ENCODE measurements around the gene FUBP1. TPM values are rescaled to one million over a fixed set of nuclear protein-coding genes. Genes with fewer than 3 reads are reported as not detected.
"Not testable (repeated sequence)": the region's sequence is repeated elsewhere in the genome, so short reads cannot be mapped to it uniquely, and the experiment has no call there.

Gene FUBP1
- total and polyA plus RNA-seq, 3 donors from 2014 or later = 83.7 to 160 (median 141) TPM

DNA sequence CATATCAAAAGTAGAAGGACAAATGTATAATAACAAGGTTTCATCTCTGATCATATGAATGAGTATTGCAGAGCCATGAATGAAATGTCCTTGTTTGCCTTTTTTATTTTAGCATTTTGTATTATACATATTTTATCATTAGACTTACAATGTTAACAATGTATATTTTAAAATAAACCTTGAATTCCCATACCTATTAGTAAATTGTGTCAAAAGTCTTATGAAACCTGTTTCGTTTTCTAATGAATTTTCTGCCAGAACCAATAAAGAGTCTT is 26.5 kb upstream of the FUBP1 start:
- Histone ChIP-seq H3K4me1 (peaks cover 8% of the 10 kb centered on the region), H3K27ac (peak overlapping the region; percentile 96), H3K27me3 (no peaks in the 10 kb centered on the region), H3K36me3 (ENCODE audit: low read depth, missing control alignments) (no peaks in the 10 kb centered on the region), H3K4me3 (peak overlapping the region; percentile 47 to 72), H3K9me3 (no peaks in the 10 kb centered on the region)
- DNase-seq = no peak
- TF ChIP-seq, protein P1, sequence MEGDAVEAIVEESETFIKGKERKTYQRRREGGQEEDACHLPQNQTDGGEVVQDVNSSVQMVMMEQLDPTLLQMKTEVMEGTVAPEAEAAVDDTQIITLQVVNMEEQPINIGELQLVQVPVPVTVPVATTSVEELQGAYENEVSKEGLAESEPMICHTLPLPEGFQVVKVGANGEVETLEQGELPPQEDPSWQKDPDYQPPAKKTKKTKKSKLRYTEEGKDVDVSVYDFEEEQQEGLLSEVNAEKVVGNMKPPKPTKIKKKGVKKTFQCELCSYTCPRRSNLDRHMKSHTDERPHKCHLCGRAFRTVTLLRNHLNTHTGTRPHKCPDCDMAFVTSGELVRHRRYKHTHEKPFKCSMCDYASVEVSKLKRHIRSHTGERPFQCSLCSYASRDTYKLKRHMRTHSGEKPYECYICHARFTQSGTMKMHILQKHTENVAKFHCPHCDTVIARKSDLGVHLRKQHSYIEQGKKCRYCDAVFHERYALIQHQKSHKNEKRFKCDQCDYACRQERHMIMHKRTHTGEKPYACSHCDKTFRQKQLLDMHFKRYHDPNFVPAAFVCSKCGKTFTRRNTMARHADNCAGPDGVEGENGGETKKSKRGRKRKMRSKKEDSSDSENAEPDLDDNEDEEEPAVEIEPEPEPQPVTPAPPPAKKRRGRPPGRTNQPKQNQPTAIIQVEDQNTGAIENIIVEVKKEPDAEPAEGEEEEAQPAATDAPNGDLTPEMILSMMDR (IDR thresholded peaks at IDR 0.05) = no peak
- TF ChIP-seq POLR2A (IDR thresholded peaks at IDR 0.05) = no peak
- intact Hi-C loops (cut with DNase I; ENCODE audit: low total_unique reads) = no loop called here
- 18 to 22% methylated on average over 1 of the region's 1 CpG for WGBS, 2 donors

DNA sequence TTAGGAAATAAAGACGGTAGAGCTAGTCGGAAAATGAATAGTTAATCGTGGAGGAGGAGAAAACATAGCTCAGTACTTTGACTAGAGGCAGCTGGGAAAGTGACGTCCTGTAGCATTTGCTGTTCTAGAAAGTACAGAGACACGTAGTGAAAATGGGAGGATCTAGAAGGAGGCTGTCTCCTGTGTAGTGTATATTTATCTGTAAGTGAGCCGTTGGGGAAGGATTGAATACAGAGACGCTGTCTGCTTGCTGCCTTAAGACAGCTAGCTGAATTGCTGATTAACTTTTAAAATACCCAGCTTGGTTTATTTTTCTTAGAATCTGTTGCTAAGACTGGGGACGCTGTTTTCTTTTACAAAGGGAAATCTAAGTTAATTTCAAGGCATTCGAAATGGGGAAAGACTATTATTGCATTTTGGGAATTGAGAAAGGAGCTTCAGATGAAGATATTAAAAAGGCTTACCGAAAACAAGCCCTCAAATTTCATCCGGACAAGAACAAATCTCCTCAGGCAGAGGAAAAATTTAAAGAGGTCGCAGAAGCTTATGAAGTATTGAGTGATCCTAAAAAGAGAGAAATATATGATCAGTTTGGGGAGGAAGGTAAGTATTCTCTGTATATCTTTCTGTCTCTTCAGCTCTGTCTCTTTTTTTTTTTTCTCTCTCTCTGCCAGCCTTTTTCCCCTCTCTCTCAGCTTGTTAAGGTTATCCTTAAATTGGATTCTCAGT is 26.0 kb upstream of the FUBP1 start, which contains the start of gene DNAJB4:
Gene DNAJB4 (plus strand): TSS at position 221 of the 729 bp plus-strand sequence. CDS start 172 bp downstream, at position 393.
- 14 to 15% methylated on average over 12 of the region's 12 CpGs for WGBS, 2 donors
- Histone ChIP-seq H3K9me3 (no peaks in the 10 kb centered on the region), H3K27ac (peak within 1 kb of the TSS; percentile 96), H3K27me3 (no peaks in the 10 kb centered on the region), H3K4me3 (peak within 1 kb of the TSS; percentile 47 to 72), H3K36me3 (ENCODE audit: low read depth, missing control alignments) (no peaks in the 10 kb centered on the region), H3K4me1 (peaks cover 8% of the 10 kb centered on the region)
- TF ChIP-seq, protein P1 (IDR thresholded peaks at IDR 0.05) = no peak
- TF ChIP-seq POLR2A (IDR thresholded peaks at IDR 0.05) = peak; percentile 97
- intact Hi-C loops (cut with DNase I; ENCODE audit: low total_unique reads) = no loop called here
- peak; percentile 95 for DNase-seq

DNA sequence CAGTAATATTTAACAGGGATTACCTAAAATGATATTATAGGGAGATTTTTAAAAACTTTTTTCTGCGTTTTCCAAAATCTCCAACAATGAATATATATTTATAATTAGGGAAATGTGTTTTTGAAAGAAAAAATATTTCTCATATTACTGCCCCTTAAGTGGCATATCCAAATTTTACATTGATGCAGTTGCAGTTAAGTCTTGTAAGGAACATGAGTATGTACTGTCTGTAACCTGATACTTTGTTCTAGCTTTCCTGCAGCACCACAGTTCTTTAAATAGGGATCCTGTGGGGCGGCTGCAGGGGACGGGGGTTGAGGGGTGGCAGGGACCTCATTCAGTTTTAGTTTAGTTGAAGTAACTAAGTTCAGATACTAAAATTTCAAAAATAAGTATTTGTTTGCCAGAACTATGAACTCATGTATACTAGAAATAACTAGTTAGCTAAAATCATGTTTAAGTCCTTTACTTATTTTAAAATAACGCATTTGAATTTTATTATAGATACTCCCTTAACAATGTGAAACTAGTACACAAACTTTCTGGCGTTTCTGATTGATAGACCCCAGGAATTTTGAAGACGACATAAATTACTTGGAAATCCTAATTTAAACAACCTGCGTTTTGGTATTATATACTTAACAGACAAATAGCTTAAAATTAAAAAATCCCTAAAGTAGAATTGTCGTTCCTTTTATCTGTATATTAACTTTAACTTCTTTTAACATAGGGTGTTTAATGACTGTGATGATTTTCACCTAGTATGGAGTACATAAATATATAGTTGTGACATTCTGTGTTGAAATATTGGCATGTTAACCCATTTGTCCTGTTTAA is 25.2 kb upstream of the FUBP1 start:
- no peaks in the 10 kb centered on the region for H3K27me3 ChIP-seq
- H3K27ac ChIP-seq = peak overlapping the region; percentile 96
- 19 to 21% methylated on average over 8 of the region's 8 CpGs for WGBS, 2 donors
- peak overlapping the region; percentile 47 to 72 for H3K4me3 ChIP-seq
- H3K36me3 ChIP-seq (ENCODE audit: low read depth, missing control alignments) = no peaks in the 10 kb centered on the region
- H3K4me1 ChIP-seq = peaks cover 8% of the 10 kb centered on the region
- DNase-seq = peak; percentile 60
- H3K9me3 ChIP-seq = no peaks in the 10 kb centered on the region
- intact Hi-C loops (cut with DNase I; ENCODE audit: low total_unique reads) = no loop called here
- no peak for TF ChIP-seq POLR2A (IDR thresholded peaks at IDR 0.05)
- TF ChIP-seq, protein P1 (IDR thresholded peaks at IDR 0.05) = no peak

DNA sequence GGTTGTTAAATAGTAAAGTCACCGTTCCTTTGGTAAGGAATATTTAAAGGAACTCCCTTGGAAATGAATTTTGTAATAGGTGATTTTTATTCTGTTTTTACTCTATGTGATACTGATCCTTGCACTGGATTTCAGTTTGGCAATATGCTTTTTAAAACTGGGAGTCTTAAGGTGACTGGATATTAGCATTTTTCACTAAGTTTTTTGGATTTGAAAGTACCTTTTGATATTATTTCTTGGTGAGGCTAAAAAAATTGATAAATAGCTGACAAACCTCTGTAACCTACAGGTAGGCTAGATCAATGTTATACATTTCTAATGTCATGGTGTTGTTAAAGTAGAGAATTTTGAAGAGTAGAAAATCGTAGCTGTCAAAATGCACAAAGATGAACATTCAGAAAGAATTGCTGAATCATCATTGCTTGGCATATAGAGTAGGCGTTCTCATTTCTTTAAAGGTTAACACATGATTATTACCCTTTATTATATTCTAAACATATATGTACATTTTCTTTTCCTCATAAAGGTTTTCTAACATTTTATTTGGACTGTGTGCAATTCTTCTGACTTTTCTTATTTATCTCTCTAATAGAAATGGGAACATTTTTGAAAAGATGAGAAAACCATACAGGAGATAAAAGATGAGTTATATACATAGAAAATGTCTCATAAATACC is 24.3 kb upstream of the FUBP1 start:
- no peak for TF ChIP-seq POLR2A (IDR thresholded peaks at IDR 0.05)
- TF ChIP-seq, protein P1 (IDR thresholded peaks at IDR 0.05) = no peak
- Histone ChIP-seq H3K4me3 (no peak overlapping the region), H3K36me3 (ENCODE audit: low read depth, missing control alignments) (no peaks in the 10 kb centered on the region), H3K4me1 (peaks cover 8% of the 10 kb centered on the region), H3K9me3 (no peaks in the 10 kb centered on the region), H3K27me3 (no peaks in the 10 kb centered on the region), H3K27ac (peak overlapping the region; percentile 96)
- intact Hi-C loops (cut with DNase I; ENCODE audit: low total_unique reads) = no loop called here
- DNase-seq = no peak
- 62% methylated on average over 3 of the region's 3 CpGs for WGBS, 2 donors

DNA sequence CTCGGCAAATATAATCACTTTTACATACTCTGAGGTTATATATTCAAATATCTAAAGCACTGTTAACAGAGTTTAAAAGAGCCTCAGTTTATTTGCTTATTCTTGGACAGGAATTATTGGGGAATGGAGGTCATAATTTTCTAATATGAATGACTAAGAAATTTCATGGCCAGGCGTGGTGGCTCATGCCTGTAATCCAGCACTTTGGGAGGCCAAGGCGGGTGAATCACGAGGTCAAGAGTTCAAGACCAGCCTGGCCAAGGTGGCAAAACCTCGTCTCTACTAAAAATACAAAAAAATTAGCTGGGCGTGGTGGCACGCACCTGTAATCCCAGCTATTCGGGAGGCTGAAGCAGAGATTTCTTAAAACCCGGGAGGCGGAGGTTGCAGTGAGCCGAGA is 21.7 kb upstream of the FUBP1 start:
- not testable (repeated sequence) for H3K27ac ChIP-seq
- 93% methylated on average over 11 of the region's 11 CpGs for WGBS, 2 donors

More for the DNA sequence above, 21.7 kb upstream of the FUBP1 start:
- H3K9me3 ChIP-seq; DNase-seq; intact Hi-C loops (cut with DNase I; ENCODE audit: low total_unique reads); H3K36me3 ChIP-seq (ENCODE audit: low read depth, missing control alignments); H3K27me3 ChIP-seq; H3K4me1 ChIP-seq; H3K4me3 ChIP-seq: not testable (repeated sequence)
